Activated naive CD4-positive, alpha-beta T cell treated with anti-CD3 and anti-CD28 coated beads, Interleukin-2, amount 50 U/mL, for 72 hours (primary cell): Measurements from ENCODE around the gene CD320. TPM values are rescaled to one million over a fixed set of nuclear protein-coding genes. Genes with fewer than 3 reads are reported as not detected.
"Not testable (repeated sequence)": the region's sequence is repeated elsewhere in the genome, so short reads cannot be mapped to it uniquely, and the experiment has no call there.

ENCODE experiments used
- ATAC-seq, 2 donors: fragments of 150-1000 bp; cut with Tn5 transposase; 2 replicates each; pipeline ENCODE4 v1.10.0; 2021; ENCODE audit warnings: mild to moderate bottlenecking in 2 of 2, moderate library complexity in 2 of 2
- DNase-seq, 2 donors: peaks; one replicate each; pipeline ENCODE4 v3.0.0; 2021 to 2022; ENCODE audit warnings: low spot score in 2 of 2
- H3K27ac Mint-ChIP-seq, 2 donors: one replicate each; pipeline ENCODE4 v1.8.0; 2022; ENCODE audit warnings: mild to moderate bottlenecking in 2 of 2, mixed read lengths in 2 of 2
- H3K36me3 Mint-ChIP-seq, 2 donors: one replicate each; pipeline ENCODE4 v1.8.0; 2022; ENCODE audit warnings: mixed read lengths in 2 of 2
- H3K9me3 Mint-ChIP-seq, 2 donors: one replicate each; pipeline ENCODE4 v1.8.0; 2022; ENCODE audit warnings: mixed read lengths in 2 of 2
- total RNA-seq, 2 donors: library from RNA; stranded (reverse); gene quantifications; one replicate each; pipeline ENCODE4 v1.2.3, GENCODE V29; 2022

Gene CD320
- total RNA-seq, 2 donors from 2014 or later = 46.1 to 49.7 TPM

GRCh38 chr19:8291337-8291736, 16.8 kb downstream of the CD320 start:
- H3K27ac Mint-ChIP-seq = not testable (repeated sequence)
- ATAC-seq = peak; percentile 58 to 77

GRCh38 chr19:8276508-8276907, 31.6 kb downstream of the CD320 start:
- ATAC-seq = peak; percentile 59 to 73
- not testable (repeated sequence) for DNase-seq, H3K27ac Mint-ChIP-seq

More at GRCh38 chr19:8291337-8291736, 16.8 kb downstream of the CD320 start:
- DNase-seq, H3K36me3 Mint-ChIP-seq, H3K9me3 Mint-ChIP-seq: not testable (repeated sequence)

GRCh38 chr19:8269724-8270123, 38.4 kb downstream of the CD320 start:
- DNase-seq (no peak), ATAC-seq (no peak)
- no peaks in the 10 kb centered on the region for H3K36me3 Mint-ChIP-seq
- no peaks in the 10 kb centered on the region for H3K9me3 Mint-ChIP-seq
- H3K27ac Mint-ChIP-seq = peak overlapping the region; percentile 87 to 88

More at GRCh38 chr19:8276508-8276907, 31.6 kb downstream of the CD320 start:
- not testable (repeated sequence) for H3K36me3 Mint-ChIP-seq, H3K9me3 Mint-ChIP-seq

- DNase-seq = no peak
- no peak for ATAC-seq
- Mint-ChIP-seq H3K36me3 (no peaks in the 10 kb centered on the region), H3K27ac (no peak overlapping the region), H3K9me3 (no peaks in the 10 kb centered on the region)
Observed at GRCh38 chr19:8265872-8266271, 42.3 kb downstream of the CD320 start.

- DNase-seq = peak in 1 of 2 donors; percentile 1
- not testable (repeated sequence) for H3K9me3 Mint-ChIP-seq, ATAC-seq, H3K27ac Mint-ChIP-seq, H3K36me3 Mint-ChIP-seq
Observed at GRCh38 chr19:8264248-8264647, 43.9 kb downstream of the CD320 start.

- no peaks in the 10 kb centered on the region for H3K9me3 Mint-ChIP-seq
- no peak for ATAC-seq
- DNase-seq = peak in 1 of 2 donors; percentile 31
- H3K36me3 Mint-ChIP-seq = no peaks in the 10 kb centered on the region
- H3K27ac Mint-ChIP-seq = no peak overlapping the region
Observed at GRCh38 chr19:8262431-8262830, 45.7 kb downstream of the CD320 start.

GRCh38 chr19:8261881-8262280, 46.3 kb downstream of the CD320 start:
- Mint-ChIP-seq H3K9me3 (no peaks in the 10 kb centered on the region), H3K27ac (no peak overlapping the region), H3K36me3 (no peaks in the 10 kb centered on the region)
- ATAC-seq = no peak
- peak in 1 of 2 donors; percentile 38 for DNase-seq

- no peak overlapping the region for H3K27ac Mint-ChIP-seq
- no peaks in the 10 kb centered on the region for H3K36me3 Mint-ChIP-seq
- DNase-seq (no peak), ATAC-seq (no peak)
- no peaks in the 10 kb centered on the region for H3K9me3 Mint-ChIP-seq
Observed at GRCh38 chr19:8261347-8261746, 46.8 kb downstream of the CD320 start.

- Mint-ChIP-seq H3K9me3 (no peaks in the 10 kb centered on the region), H3K36me3 (no peaks in the 10 kb centered on the region), H3K27ac (peak overlapping the region in 1 of 2 donors; percentile 50)
- peak in 1 of 2 donors; percentile 13 for DNase-seq
- ATAC-seq = no peak
Observed at GRCh38 chr19:8259922-8260247, 48.3 kb downstream of the CD320 start.

- ATAC-seq (no peak), DNase-seq (peak in 1 of 2 donors; percentile 45)
- Mint-ChIP-seq H3K27ac (peak overlapping the region in 1 of 2 donors; percentile 50), H3K9me3 (no peaks in the 10 kb centered on the region), H3K36me3 (no peaks in the 10 kb centered on the region)
Observed at GRCh38 chr19:8259142-8259921, 48.8 kb downstream of the CD320 start.

GRCh38 chr19:8257052-8257443, 51.1 kb downstream of the CD320 start:
- no peak overlapping the region for H3K27ac Mint-ChIP-seq
- H3K36me3 Mint-ChIP-seq = no peaks in the 10 kb centered on the region
- DNase-seq = no peak
- no peaks in the 10 kb centered on the region for H3K9me3 Mint-ChIP-seq
- no peak for ATAC-seq

- no peak overlapping the region for H3K27ac Mint-ChIP-seq
- ATAC-seq (no peak), DNase-seq (no peak)
- H3K9me3 Mint-ChIP-seq = no peaks in the 10 kb centered on the region
- no peaks in the 10 kb centered on the region for H3K36me3 Mint-ChIP-seq
Observed at GRCh38 chr19:8256276-8257051, 51.7 kb downstream of the CD320 start.

- ATAC-seq (no peak), DNase-seq (no peak)
- no peak overlapping the region for H3K27ac Mint-ChIP-seq
- no peaks in the 10 kb centered on the region for H3K9me3 Mint-ChIP-seq
- no peaks in the 10 kb centered on the region for H3K36me3 Mint-ChIP-seq
Observed at GRCh38 chr19:8255426-8256125, 52.6 kb downstream of the CD320 start.

- Mint-ChIP-seq H3K36me3 (no peaks in the 10 kb centered on the region), H3K9me3 (no peaks in the 10 kb centered on the region), H3K27ac (no peak overlapping the region)
- DNase-seq = no peak
- ATAC-seq = no peak
Observed at GRCh38 chr19:8254286-8255001, 53.7 kb downstream of the CD320 start.

GRCh38 chr19:8253678-8254077, 54.5 kb downstream of the CD320 start:
- ATAC-seq (no peak), DNase-seq (no peak)
- Mint-ChIP-seq H3K9me3 (peaks cover 0 to 3% of the 10 kb centered on the region in 2 donors), H3K36me3 (no peaks in the 10 kb centered on the region), H3K27ac (no peak overlapping the region)

- peaks cover 4 to 9% of the 10 kb centered on the region in 2 donors for H3K9me3 Mint-ChIP-seq
- ATAC-seq = peak; percentile 93 to 95
- peak; percentile 79 to 90 for DNase-seq
- H3K27ac Mint-ChIP-seq = no peak overlapping the region
- no peaks in the 10 kb centered on the region for H3K36me3 Mint-ChIP-seq
Observed at GRCh38 chr19:8252922-8253589, 55.1 kb downstream of the CD320 start.
